H1 (cell line): ENCODE data around the gene WFDC12. TPM values are rescaled to one million over a fixed set of nuclear protein-coding genes. Genes with fewer than 3 reads are reported as not detected.

Experiments
- polyA plus RNA-seq, 7 experiments: library from polyadenylated mRNA; depleted of rRNA in 3 of 7; stranded (reverse) in 5 of 7; unstranded in 2 of 7; fragments of >200 nt in 5 of 7; fragments of 200-250 nt in 2 of 7; gene quantifications; 1 replicate in 5 of 7; 2 replicates in 1 of 7; 4 replicates in 1 of 7; pipeline versions ENCODE4 v1.2.1 to v1.2.3, GENCODE V29; 2011 to 2013; ENCODE audit warnings: missing spikeins in 2 of 7, mixed read lengths in 2 of 7
- total RNA-seq: library from RNA; stranded (reverse); fragmentation: NEBNext Ultra II Directional; extraction: Animal tissue kit (Norgen Biotek cat#: 25700); gene quantifications from 2 replicates; pipeline ENCODE4 v1.2.1, GENCODE V29; 2021

Gene WFDC12
- total and polyA plus RNA-seq, 2 of the 8 experiments (the other 6 are each of a cell fraction or from before 2014, with no cell fraction given) = not detected

Other genes with a start within 250 kb of the WFDC12 start
- 246 and 256 TPM in 2 replicates for gene YWHAB, start 238.8 kb downstream of the WFDC12 start, total RNA-seq
- gene YWHAB, start 238.8 kb downstream of the WFDC12 start, polyA plus RNA-seq (2011; rRNA removed) = 40.2 and 72.9 TPM in 2 replicates
- 60.9 and 61.1 TPM in 2 replicates for gene PABPC1L, start 214.4 kb downstream of the WFDC12 start, total RNA-seq
- 108 and 151 TPM in 2 replicates for gene PABPC1L, start 214.4 kb downstream of the WFDC12 start, polyA plus RNA-seq (2011; rRNA removed)
- 32.1 and 33.8 TPM in 2 replicates for gene TOMM34, start 164.1 kb downstream of the WFDC12 start, total RNA-seq
- gene TOMM34, start 164.1 kb downstream of the WFDC12 start, polyA plus RNA-seq (2011; rRNA removed) = 30.0 and 35.1 TPM in 2 replicates
- gene STK4, start 158.0 kb downstream of the WFDC12 start, total RNA-seq = 33.8 and 34.3 TPM in 2 replicates
- gene STK4, start 158.0 kb downstream of the WFDC12 start, polyA plus RNA-seq (2011; rRNA removed) = 8.6 and 12.0 TPM in 2 replicates
- gene KCNS1, start 23.3 kb downstream of the WFDC12 start, total RNA-seq = 1.8 and 1.9 TPM in 2 replicates
- 1.4 and 2.0 TPM in 2 replicates for gene KCNS1, start 23.3 kb downstream of the WFDC12 start, polyA plus RNA-seq (2011; rRNA removed)
- gene WFDC5, start 9.3 kb downstream of the WFDC12 start, total RNA-seq = not detected in 2 replicates
- not detected in 2 replicates for gene WFDC5, start 9.3 kb downstream of the WFDC12 start, polyA plus RNA-seq (2011; rRNA removed)
- gene PI3, start 50.4 kb upstream of the WFDC12 start, total RNA-seq = not detected in 2 replicates
- not detected in 2 replicates for gene PI3, start 50.4 kb upstream of the WFDC12 start, polyA plus RNA-seq (2011; rRNA removed)
- 4.5 and 5.8 TPM in 2 replicates for gene SEMG1, start 82.6 kb upstream of the WFDC12 start, total RNA-seq
- 0.64 and 3.0 TPM in 2 replicates for gene SEMG1, start 82.6 kb upstream of the WFDC12 start, polyA plus RNA-seq (2011; rRNA removed)
- not detected in 2 replicates for gene SEMG2, start 96.9 kb upstream of the WFDC12 start, total RNA-seq
- gene SEMG2, start 96.9 kb upstream of the WFDC12 start, polyA plus RNA-seq (2011; rRNA removed) = not detected in 2 replicates
- gene SLPI, start 130.1 kb upstream of the WFDC12 start, total RNA-seq = not detected in 2 replicates
- 0.17 TPM in 1 of 2 replicates, not detected in the other for gene SLPI, start 130.1 kb upstream of the WFDC12 start, polyA plus RNA-seq (2011; rRNA removed)
- gene RBPJL, start 182.4 kb upstream of the WFDC12 start, total RNA-seq = 0.67 and 0.73 TPM in 2 replicates
- gene RBPJL, start 182.4 kb upstream of the WFDC12 start, polyA plus RNA-seq (2011; rRNA removed) = 1.3 and 1.5 TPM in 2 replicates
- 4.0 and 4.4 TPM in 2 replicates for gene MATN4, start 183.8 kb upstream of the WFDC12 start, total RNA-seq
- 2.1 and 3.6 TPM in 2 replicates for gene MATN4, start 183.8 kb upstream of the WFDC12 start, polyA plus RNA-seq (2011; rRNA removed)
- 59.2 and 60.2 TPM in 2 replicates for gene SDC4, start 224.0 kb upstream of the WFDC12 start, total RNA-seq
- gene SDC4, start 224.0 kb upstream of the WFDC12 start, polyA plus RNA-seq (2011; rRNA removed) = 29.9 and 34.6 TPM in 2 replicates
- 18.2 and 19.6 TPM in 2 replicates for gene SYS1, start 238.7 kb upstream of the WFDC12 start, total RNA-seq
- 50.8 and 57.4 TPM in 2 replicates for gene SYS1, start 238.7 kb upstream of the WFDC12 start, polyA plus RNA-seq (2011; rRNA removed)